H7 (cell line): ENCODE data around the gene CERK. TPM values are rescaled to one million over a fixed set of nuclear protein-coding genes. Genes with fewer than 3 reads are reported as not detected.

Source experiments
- DNase-seq: peaks from one replicate; pipeline ENCODE4 v3.0.0; 2012
- H3K27me3 ChIP-seq: 2 replicates; pipeline ENCODE4 v1.6.0; 2011; ENCODE audit warnings: mild to moderate bottlenecking, low read length; ENCODE audit not compliant: control insufficient read depth, insufficient read depth
- H3K36me3 ChIP-seq: replicated peaks from 2 replicates; pipeline ENCODE4 v1.5.1; 2011; ENCODE audit warnings: low read length; ENCODE audit not compliant: control insufficient read depth, insufficient read depth
- H3K4me3 ChIP-seq: 2 replicates; pipeline ENCODE4 v1.5.1; 2011; ENCODE audit warnings: low read depth, mild to moderate bottlenecking, control low read depth, low read length, moderate library complexity; ENCODE audit not compliant: insufficient read depth
- total RNA-seq: library from RNA; depleted of rRNA; stranded (reverse); fragments of >200 nt; shearing (Covaris generic); gene quantifications from 2 replicates; pipeline ENCODE4 v1.2.3, GENCODE V29; 2014

Gene CERK
- total RNA-seq, 1 experiment from 2014 or later: 54.8 TPM

- no peaks in the 10 kb centered on the region for H3K27me3 ChIP-seq
- peak; percentile 80 for DNase-seq
- no peaks in the 10 kb centered on the region for H3K36me3 ChIP-seq
- H3K4me3 ChIP-seq: no peak overlapping the region
Measured at GRCh38 chr22:46758867-46759290, 20.8 kb upstream of the CERK start.

- no peaks in the 10 kb centered on the region for H3K27me3 ChIP-seq
- H3K4me3 ChIP-seq: no peak overlapping the region
- no peaks in the 10 kb centered on the region for H3K36me3 ChIP-seq
- DNase-seq: no peak
Measured at GRCh38 chr22:46758121-46758520, 20.1 kb upstream of the CERK start.

GRCh38 chr22:46757104-46757503, 19.1 kb upstream of the CERK start:
- no peaks in the 10 kb centered on the region for H3K27me3 ChIP-seq
- H3K36me3 ChIP-seq: no peaks in the 10 kb centered on the region
- DNase-seq: no peak
- no peak overlapping the region for H3K4me3 ChIP-seq

GRCh38 chr22:46756097-46756496, 18.0 kb upstream of the CERK start:
- no peaks in the 10 kb centered on the region for H3K36me3 ChIP-seq
- no peak for DNase-seq
- no peaks in the 10 kb centered on the region for H3K27me3 ChIP-seq
- no peak overlapping the region for H3K4me3 ChIP-seq

- no peak for DNase-seq
- no peaks in the 10 kb centered on the region for H3K27me3 ChIP-seq
- no peaks in the 10 kb centered on the region for H3K36me3 ChIP-seq
- H3K4me3 ChIP-seq: no peak overlapping the region
Measured at GRCh38 chr22:46755525-46755924, 17.5 kb upstream of the CERK start.

GRCh38 chr22:46754826-46755225, 16.8 kb upstream of the CERK start:
- Histone ChIP-seq H3K27me3 (no peaks in the 10 kb centered on the region), H3K4me3 (no peak overlapping the region), H3K36me3 (no peaks in the 10 kb centered on the region)
- DNase-seq: no peak

- Histone ChIP-seq H3K27me3 (no peaks in the 10 kb centered on the region), H3K4me3 (no peak overlapping the region), H3K36me3 (no peaks in the 10 kb centered on the region)
- DNase-seq: no peak
Measured at GRCh38 chr22:46754110-46754799, 16.2 kb upstream of the CERK start.

- no peak overlapping the region for H3K4me3 ChIP-seq
- H3K27me3 ChIP-seq: no peaks in the 10 kb centered on the region
- no peaks in the 10 kb centered on the region for H3K36me3 ChIP-seq
- no peak for DNase-seq
Measured at GRCh38 chr22:46753761-46754109, 15.7 kb upstream of the CERK start.

GRCh38 chr22:46753360-46753759, 15.3 kb upstream of the CERK start:
- DNase-seq: no peak
- Histone ChIP-seq H3K27me3 (no peaks in the 10 kb centered on the region), H3K4me3 (no peak overlapping the region), H3K36me3 (no peaks in the 10 kb centered on the region)

GRCh38 chr22:46752988-46753310, 14.9 kb upstream of the CERK start:
- DNase-seq: no peak
- no peaks in the 10 kb centered on the region for H3K36me3 ChIP-seq
- no peaks in the 10 kb centered on the region for H3K27me3 ChIP-seq
- H3K4me3 ChIP-seq: no peak overlapping the region

GRCh38 chr22:46752286-46752987, 14.4 kb upstream of the CERK start:
- Histone ChIP-seq H3K4me3 (no peak overlapping the region), H3K36me3 (no peaks in the 10 kb centered on the region), H3K27me3 (no peaks in the 10 kb centered on the region)
- peak; percentile 32 for DNase-seq

- H3K36me3 ChIP-seq: no peaks in the 10 kb centered on the region
- DNase-seq: no peak
- H3K4me3 ChIP-seq: no peak overlapping the region
- H3K27me3 ChIP-seq: no peaks in the 10 kb centered on the region
Measured at GRCh38 chr22:46750863-46751443, 12.9 kb upstream of the CERK start.

GRCh38 chr22:46750530-46750800, 12.4 kb upstream of the CERK start:
- Histone ChIP-seq H3K27me3 (no peaks in the 10 kb centered on the region), H3K4me3 (no peak overlapping the region), H3K36me3 (no peaks in the 10 kb centered on the region)
- no peak for DNase-seq

- H3K4me3 ChIP-seq: no peak overlapping the region
- H3K36me3 ChIP-seq: no peaks in the 10 kb centered on the region
- DNase-seq: no peak
- H3K27me3 ChIP-seq: no peaks in the 10 kb centered on the region
Measured at GRCh38 chr22:46749682-46750529, 11.9 kb upstream of the CERK start.
